Measurements from ENCODE around the gene COL20A1.

DNA sequence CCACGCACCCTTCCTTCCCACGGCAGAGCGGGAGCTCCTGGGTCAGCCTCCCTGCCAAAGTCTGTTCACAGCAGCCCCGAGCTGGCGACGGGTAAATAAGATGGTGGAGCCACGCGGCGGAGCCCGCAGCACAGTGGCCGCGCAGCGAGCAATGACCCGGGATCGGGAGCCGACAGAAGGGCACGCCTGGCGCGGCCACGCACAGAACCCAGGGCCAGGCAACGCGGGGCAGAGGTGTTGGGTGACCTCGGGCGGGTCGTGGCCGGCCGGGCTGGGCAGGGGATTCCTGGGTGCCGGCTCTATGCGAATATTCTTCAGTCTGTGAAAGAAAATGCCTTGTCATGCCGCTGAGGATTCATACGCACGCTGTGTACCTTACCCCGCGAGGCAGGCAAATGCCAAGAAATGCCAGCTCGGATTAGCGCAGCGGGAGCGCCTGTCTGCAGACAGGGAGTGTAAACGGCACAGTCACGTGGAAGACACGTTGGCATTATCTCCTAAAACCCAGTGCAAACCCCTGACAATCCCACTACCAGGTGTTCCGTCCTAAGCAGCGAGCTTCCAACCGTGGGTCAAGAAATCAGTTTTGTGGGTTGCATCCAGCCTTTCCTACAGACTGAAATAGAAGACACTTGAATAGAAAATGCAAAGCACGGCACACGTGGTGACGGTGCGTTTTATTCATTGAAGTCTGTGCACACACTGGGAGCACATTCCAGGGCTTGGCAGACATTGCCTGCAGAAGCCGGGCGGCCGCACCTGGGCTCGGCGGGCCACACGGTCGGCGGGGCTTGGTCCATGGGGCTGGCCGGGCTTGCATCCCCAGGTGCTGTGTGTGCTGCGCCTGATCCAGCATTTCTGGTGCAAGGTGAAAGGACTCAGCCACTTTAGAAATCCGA lies 49.8 kb downstream of the COL20A1 start:
- TF ChIP-seq, protein P1, sequence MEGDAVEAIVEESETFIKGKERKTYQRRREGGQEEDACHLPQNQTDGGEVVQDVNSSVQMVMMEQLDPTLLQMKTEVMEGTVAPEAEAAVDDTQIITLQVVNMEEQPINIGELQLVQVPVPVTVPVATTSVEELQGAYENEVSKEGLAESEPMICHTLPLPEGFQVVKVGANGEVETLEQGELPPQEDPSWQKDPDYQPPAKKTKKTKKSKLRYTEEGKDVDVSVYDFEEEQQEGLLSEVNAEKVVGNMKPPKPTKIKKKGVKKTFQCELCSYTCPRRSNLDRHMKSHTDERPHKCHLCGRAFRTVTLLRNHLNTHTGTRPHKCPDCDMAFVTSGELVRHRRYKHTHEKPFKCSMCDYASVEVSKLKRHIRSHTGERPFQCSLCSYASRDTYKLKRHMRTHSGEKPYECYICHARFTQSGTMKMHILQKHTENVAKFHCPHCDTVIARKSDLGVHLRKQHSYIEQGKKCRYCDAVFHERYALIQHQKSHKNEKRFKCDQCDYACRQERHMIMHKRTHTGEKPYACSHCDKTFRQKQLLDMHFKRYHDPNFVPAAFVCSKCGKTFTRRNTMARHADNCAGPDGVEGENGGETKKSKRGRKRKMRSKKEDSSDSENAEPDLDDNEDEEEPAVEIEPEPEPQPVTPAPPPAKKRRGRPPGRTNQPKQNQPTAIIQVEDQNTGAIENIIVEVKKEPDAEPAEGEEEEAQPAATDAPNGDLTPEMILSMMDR (IDR thresholded peaks at IDR 0.05), result no peak
- no peak for TF ChIP-seq POLR2A (IDR thresholded peaks at IDR 0.05)
